Cardiac fibroblast (primary cell): ENCODE measurements around the gene ZNF503.
A peak's percentile ranks its signal among the peaks of the same experiment; 100 is the strongest.

Source experiments
- DNase-seq, 2 donors: peaks; one replicate each; pipeline versions ENCODE4 v3.0.0 to v3.0.0-alpha.2; 2010; ENCODE audit warnings: low read depth in 2 of 2
- H3K4me3 ChIP-seq, 2 donors: replicated peaks in 1 of 2; 1 replicate in 1 of 2; 2 replicates in 1 of 2; pipeline ENCODE4 v1.5.1; 2011; ENCODE audit warnings: low read depth in 2 of 2, low read length in 2 of 2, mild to moderate bottlenecking in 2 of 2, moderate library complexity in 1 of 2
- CTCF ChIP-seq: IDR thresholded peaks from one replicate; pipeline ENCODE4 v1.5.1; 2011; ENCODE audit warnings: low read depth, mild to moderate bottlenecking, low read length, inconsistent platforms

Gene ZNF503

GRCh38 chr10:75414527-75414926 is 13.0 kb upstream of the ZNF503 start:
- no peak overlapping the region for H3K4me3 ChIP-seq
- DNase-seq = no peak
- no peak for TF ChIP-seq CTCF

- TF ChIP-seq CTCF = no peak
- H3K4me3 ChIP-seq = no peak overlapping the region
- no peak for DNase-seq
Measured at GRCh38 chr10:75410132-75411005, 8.8 kb upstream of the ZNF503 start.

- no peak for TF ChIP-seq CTCF
- DNase-seq = peak; percentile 56 to 58
- peak overlapping the region; percentile 77 to 84 for H3K4me3 ChIP-seq
Measured at GRCh38 chr10:75408911-75409885, 7.6 kb upstream of the ZNF503 start.

- no peak for TF ChIP-seq CTCF
- peak overlapping the region; percentile 77 to 84 for H3K4me3 ChIP-seq
- no peak for DNase-seq
Measured at GRCh38 chr10:75408509-75408875, 6.9 kb upstream of the ZNF503 start.

GRCh38 chr10:75407713-75408508 is 6.3 kb upstream of the ZNF503 start:
- no peak for TF ChIP-seq CTCF
- H3K4me3 ChIP-seq = peak overlapping the region; percentile 77 to 84
- DNase-seq = peak in 1 of 2 donors; percentile 50

- no peak for DNase-seq
- no peak overlapping the region for H3K4me3 ChIP-seq
- TF ChIP-seq CTCF = no peak
Measured at GRCh38 chr10:75407224-75407712, 5.7 kb upstream of the ZNF503 start.
